GM12878 (cell line): ENCODE data around the gene ZNF142. TPM values are rescaled to one million over a fixed set of nuclear protein-coding genes. Genes with fewer than 3 reads are reported as not detected.

ENCODE experiments used
- ATAC-seq: fragments of 200-7000 bp; cut with Tn5 transposase; 3 replicates; pipeline ENCODE4 v1.9.1; 2020; ENCODE audit warnings: mild to moderate bottlenecking, moderate library complexity
- BruUV-seq: library from RNA; stranded (reverse); fragments of 400-500 nt; replicated peaks from 2 replicates; lab custom pipeline; 2021; lab: Mats Ljungman, UMichigan
- CTCF ChIA-PET: fragments of 300-600 bp; sonication (Branson Sonifier 250); formaldehyde crosslinking; extraction: SDS; loops from one replicate; lab custom pipeline; 2021; ENCODE audit warnings: inconsistent platforms; lab: Yijun Ruan, JAX
- POLR2A ChIA-PET: fragments of 350-600 bp; formaldehyde crosslinking; extraction: SDS; loops from one replicate; lab custom pipeline; 2021; ENCODE audit warnings: inconsistent platforms; lab: Charles Lee
- RAD21 ChIA-PET: fragments of 300-600 bp; sonication (Branson Sonifier 250); formaldehyde crosslinking; loops from one replicate; lab custom pipeline; 2023; ENCODE audit warnings: antibody characterized with exemption; ENCODE audit not compliant: unreplicated experiment; lab: Charles Lee
- SMC1A ChIA-PET: fragments of 300-600 bp; sonication (Branson Sonifier 250); formaldehyde crosslinking; loops from one replicate; lab custom pipeline; 2023; ENCODE audit not compliant: unreplicated experiment, uncharacterized antibody; lab: Charles Lee
- DNase-seq: peaks from one replicate; pipeline ENCODE4 v3.0.0-alpha.2; 2011; ENCODE audit warnings: low read depth, low spot score
- FAIRE-seq: peaks from 3 replicates; lab custom pipeline; 2011; peaks lifted over from hg19 to GRCh38; lab: Jason Lieb, UNC
- H2AFZ ChIP-seq: 2 replicates; pipeline ENCODE4 v1.6.0; 2011; ENCODE audit warnings: low read depth, low read length, control low read depth; ENCODE audit not compliant: control insufficient read depth
- H3K27ac ChIP-seq: 2 replicates; pipeline ENCODE4 v1.5.1; 2011; ENCODE audit warnings: control low read depth; ENCODE audit not compliant: control insufficient read depth, insufficient read depth
- H3K27me3 ChIP-seq, 2 experiments: replicated peaks in 1 of 2; 2 replicates each; pipeline versions ENCODE4 v1.6.0 to v1.6.1; 2011; ENCODE audit warnings: low read length in 1 of 2; ENCODE audit not compliant: control insufficient read depth in 2 of 2, insufficient read depth in 2 of 2
- H3K36me3 ChIP-seq, 2 experiments: 2 replicates each; pipeline ENCODE4 v1.5.1; 2011; ENCODE audit warnings: low read length in 1 of 2; ENCODE audit not compliant: control insufficient read depth in 2 of 2, insufficient read depth in 2 of 2
- H3K4me1 ChIP-seq: 2 replicates; pipeline ENCODE4 v1.6.1; 2011; ENCODE audit warnings: mild to moderate bottlenecking, low read length, moderate library complexity, mixed read lengths; ENCODE audit not compliant: control insufficient read depth, insufficient read depth
- H3K4me2 ChIP-seq: 2 replicates; pipeline ENCODE4 v1.6.0; 2011; ENCODE audit warnings: control low read depth; ENCODE audit not compliant: control insufficient read depth, insufficient read depth
- H3K4me3 ChIP-seq: fragments of 200-600 bp; sonication (generic); 2 replicates; pipeline ENCODE4 v1.5.1; 2016
- H3K79me2 ChIP-seq: 2 replicates; pipeline ENCODE4 v1.6.0; 2011; ENCODE audit warnings: low read length; ENCODE audit not compliant: control insufficient read depth, insufficient read depth
- H3K9ac ChIP-seq: 2 replicates; pipeline ENCODE4 v1.8.0; 2011; ENCODE audit warnings: low read length, control low read depth, mixed read lengths; ENCODE audit not compliant: control insufficient read depth, insufficient read depth
- H3K9me3 ChIP-seq: replicated peaks from 3 replicates; pipeline ENCODE4 v1.5.1; 2011; ENCODE audit warnings: mild to moderate bottlenecking, low read length; ENCODE audit not compliant: control insufficient read depth, insufficient read depth
- H4K20me1 ChIP-seq: 2 replicates; pipeline ENCODE4 v1.6.0; 2011; ENCODE audit not compliant: control insufficient read depth, insufficient read depth
- BHLHE40 ChIP-seq, 2 experiments: fragments of 450-650 bp in 1 of 2; IDR thresholded peaks; 2 replicates each; pipeline ENCODE4 v1.6.1; 2011 to 2017; ENCODE audit warnings: low read depth in 2 of 2, borderline replicate concordance in 1 of 2, improper control_type of control experiment in 1 of 2, low read length in 1 of 2, mild to moderate bottlenecking in 1 of 2
- FOS ChIP-seq: IDR thresholded peaks from 3 replicates; pipeline ENCODE4 v1.6.1; 2011; ENCODE audit warnings: borderline replicate concordance; ENCODE audit not compliant: insufficient read length; ENCODE audit errors: extremely low read depth
- FOXM1 ChIP-seq: IDR thresholded peaks from 2 replicates; pipeline ENCODE4 v1.6.1; 2012; ENCODE audit warnings: low read depth, mild to moderate bottlenecking, inconsistent platforms, low read length, moderate library complexity
- IRF4 ChIP-seq: IDR thresholded peaks from 2 replicates; pipeline ENCODE4 v1.6.1; 2011; ENCODE audit warnings: low read depth, low read length
- KAT2A ChIP-seq: conservative IDR thresholded peaks from 2 replicates; pipeline ENCODE4 v1.6.1; 2011; ENCODE audit warnings: low read depth, low read length; ENCODE audit not compliant: control insufficient read depth
- MYC ChIP-seq: IDR thresholded peaks from 2 replicates; pipeline ENCODE4 v1.6.1; 2011; ENCODE audit warnings: mild to moderate bottlenecking, low read length, moderate library complexity, inconsistent platforms; ENCODE audit not compliant: insufficient read depth, insufficient replicate concordance, insufficient read length, severe bottlenecking
- POLR2AphosphoS2 ChIP-seq: IDR thresholded peaks from 2 replicates; pipeline ENCODE4 v1.6.1; 2011; ENCODE audit warnings: low read depth, mild to moderate bottlenecking, low read length, improper control_type of control experiment, moderate library complexity
- RFX5 ChIP-seq: IDR thresholded peaks from 2 replicates; pipeline ENCODE4 v1.6.1; 2011; ENCODE audit warnings: low read depth, low read length, improper control_type of control experiment
- RUNX3 ChIP-seq: IDR thresholded peaks from 2 replicates; pipeline ENCODE4 v1.6.1; 2012; ENCODE audit warnings: low read length, inconsistent platforms
- SREBF2 ChIP-seq: IDR thresholded peaks from 2 replicates; pipeline ENCODE4 v1.6.1; 2012; ENCODE audit warnings: mild to moderate bottlenecking, low read length
- ZBTB11 ChIP-seq: fragments of 450-650 bp; formaldehyde crosslinking; IDR thresholded peaks from 2 replicates; pipeline ENCODE4 v1.5.0; 2022; ENCODE audit warnings: mild to moderate bottlenecking, missing genetic modification characterization
- ZBTB33 ChIP-seq: fragments of 450-650 bp; IDR thresholded peaks from 2 replicates; pipeline ENCODE4 v1.6.1; 2017; ENCODE audit warnings: mild to moderate bottlenecking
- WGBS: methylation state at CpG from one replicate; pipeline ENCODE4 v1.1.6; 2016; ENCODE audit warnings: low lambda C conversion rate; ENCODE audit not compliant: insufficient replicate concordance, insufficient coverage; ENCODE audit errors: missing lambda C conversion rate; 5-methylcytosine and 5-hydroxymethylcytosine counted together
- in situ Hi-C: fragments of 300-500 bp; cut with MboI; formaldehyde crosslinking; loops from 9 replicates; pipeline ENCODE4 v1.14.3; 2018; ENCODE audit warnings: mixed read lengths
- intact Hi-C: fragments of 100-400 bp; cut with micrococcal nuclease; formaldehyde crosslinking; loops from one replicate; pipeline ENCODE4 v1.14.2; 2022; ENCODE audit not compliant: unreplicated experiment
- polyA plus RNA-seq, 11 experiments: library from polyadenylated mRNA; depleted of rRNA in 4 of 11; unstranded in 6 of 11; stranded (reverse) in 5 of 11; fragments of >200 nt; fragmentation: Nextera tagmentation in 4 of 11; fragmentation: Illumina TruSeq in 1 of 11; extraction: Ambion mirVana in 4 of 11; extraction: Trizol in 1 of 11; gene quantifications; 1 replicate in 1 of 11; 2 replicates in 10 of 11; pipeline versions ENCODE4 v1.2.1 to v1.2.3, GENCODE V29; 2011 to 2016; ENCODE audit warnings: inconsistent platforms in 2 of 11, missing spikeins in 2 of 11, low read depth in 1 of 11
- total RNA-seq, 4 experiments: library from RNA; depleted of rRNA in 3 of 4; stranded (reverse); fragments of >200 nt in 3 of 4; fragmentation: Illumina TruSeq in 1 of 4; extraction: Trizol in 1 of 4; gene quantifications; 2 replicates each; pipeline versions ENCODE4 v1.2.1 to v1.2.3, GENCODE V29; 2013 to 2021

The ZNF142 gene
- total and polyA plus RNA-seq, 10 of the 15 experiments (the other 5 are each of a cell fraction or from before 2014, with no cell fraction given), result 1.3 to 40.9 (median 15.0) TPM

GRCh38 chr2:218655751-218656150 lies 3.7 kb downstream of the ZNF142 start:
- Histone ChIP-seq H3K79me2 (peaks cover 31% of the 10 kb centered on the region), H3K36me3 (peaks cover 13 to 22% of the 10 kb centered on the region in 2 experiments; a peak in 3 of 4 replicates), H3K4me3 (no peak overlapping the region), H3K9ac (0 out of 2 replicates have a peak overlapping the region, but pooled peaks have one; percentile 27), H3K9me3 (no peaks in the 10 kb centered on the region), H3K4me1 (peaks cover 16% of the 10 kb centered on the region), H3K27me3 (no peaks in the 10 kb centered on the region), H3K27ac (no peak overlapping the region), H2AFZ (no peak overlapping the region), H3K4me2 (peak overlapping the region; percentile 9; the same call in 1 of the 2 replicates), H4K20me1 (no peaks in the 10 kb centered on the region)
- TF ChIP-seq FOS, result no peak
- no peak for TF ChIP-seq RUNX3
- TF ChIP-seq BHLHE40 (IDR thresholded peaks at IDR 0.05; ENCODE audit: borderline replicate concordance in 1 of 2, low read depth in 2 of 2, low read length in 1 of 2), result no peak
- no peak for TF ChIP-seq SREBF2
- no peak for TF ChIP-seq ZBTB33
- TF ChIP-seq IRF4, result no peak
- TF ChIP-seq FOXM1, result no peak
- no peak for TF ChIP-seq ZBTB11 (CRISPR knock-in tag)
- TF ChIP-seq MYC, result no peak
- no peak for TF ChIP-seq RFX5
- TF ChIP-seq KAT2A, result no peak
- TF ChIP-seq POLR2AphosphoS2, result no peak
- intact Hi-C loops, result loop anchor here (5.0 to 10.0 kb wide), 2 partner anchors 258 to 361 kb away; partner anchors contain the start of genes CTDSP1 and TMBIM1
- no peak for FAIRE-seq
- in situ Hi-C loops, result no loop called here
- no peak for DNase-seq
- RAD21 ChIA-PET, result interaction anchor here (1.0 kb wide), 1 partner anchor 383 kb away, joined by 3 read pairs; no protein-coding TSS in a partner anchor
- CTCF ChIA-PET, result interaction anchor here (1.2 to 1.7 kb wide), 2 partner anchors 17 to 249 kb away, joined by 3 read pairs; partner anchors contain the start of genes RNF25 and STK36
- BruUV-seq, result no TSS peak
- 97% methylated on average over 2 of the region's 2 CpGs for WGBS
- POLR2A ChIA-PET, result interaction anchor here (0.5 to 0.8 kb wide), 2 partner anchors 9 to 98 kb away, joined by 3 to 8 read pairs; no protein-coding TSS in a partner anchor
- SMC1A ChIA-PET, result interaction anchor here (1.0 kb wide), 2 partner anchors 11 to 194 kb away, joined by 3 to 4 read pairs; no protein-coding TSS in a partner anchor
- ATAC-seq, result no peak
